ES-I3 (cell line): ENCODE data around the gene GPR176.
A peak's percentile ranks its signal among the peaks of the same experiment; 100 is the strongest.

Source experiments
- H3K36me3 ChIP-seq: 2 replicates; pipeline ENCODE4 v1.6.1; 2013; ENCODE audit warnings: mild to moderate bottlenecking, low read length, control low read depth, moderate library complexity; ENCODE audit not compliant: insufficient read depth
- H3K4me1 ChIP-seq: 2 replicates; pipeline ENCODE4 v1.6.1; 2013; ENCODE audit warnings: mild to moderate bottlenecking, control low read depth, low read length; ENCODE audit not compliant: insufficient read depth
- H3K9ac ChIP-seq: 2 replicates; pipeline ENCODE4 v1.6.1; 2013; ENCODE audit warnings: low read depth, mild to moderate bottlenecking, low read length, moderate library complexity
- H3K9me3 ChIP-seq: 2 replicates; pipeline ENCODE4 v1.6.1; 2013; ENCODE audit warnings: mild to moderate bottlenecking, low read length, moderate library complexity; ENCODE audit not compliant: control insufficient read depth, insufficient read depth

The GPR176 gene

GRCh38 chr15:39781147-39781966 lies 138.7 kb downstream of the GPR176 start:
- Histone ChIP-seq H3K36me3 (no peaks in the 10 kb centered on the region), H3K9ac (0 out of 2 replicates have a peak overlapping the region, but pooled peaks have one; percentile 51), H3K9me3 (no peaks in the 10 kb centered on the region), H3K4me1 (peaks cover 27% of the 10 kb centered on the region)

- Histone ChIP-seq H3K9me3 (no peaks in the 10 kb centered on the region), H3K9ac (no peak overlapping the region), H3K4me1 (peaks cover 12% of the 10 kb centered on the region), H3K36me3 (no peaks in the 10 kb centered on the region)
These were observed 142.0 kb downstream of the GPR176 start for GRCh38 chr15:39778021-39778420.

GRCh38 chr15:39777496-39777895 lies 142.6 kb downstream of the GPR176 start:
- H3K4me1 ChIP-seq: peaks cover 12% of the 10 kb centered on the region
- no peak overlapping the region for H3K9ac ChIP-seq
- H3K36me3 ChIP-seq: no peaks in the 10 kb centered on the region
- H3K9me3 ChIP-seq: no peaks in the 10 kb centered on the region

GRCh38 chr15:39776068-39776467 lies 144.0 kb downstream of the GPR176 start:
- H3K4me1 ChIP-seq: peaks cover 12% of the 10 kb centered on the region
- H3K9ac ChIP-seq: no peak overlapping the region
- no peaks in the 10 kb centered on the region for H3K9me3 ChIP-seq
- no peaks in the 10 kb centered on the region for H3K36me3 ChIP-seq

GRCh38 chr15:39774688-39775267 lies 145.3 kb downstream of the GPR176 start:
- Histone ChIP-seq H3K4me1 (peaks cover 12% of the 10 kb centered on the region), H3K36me3 (no peaks in the 10 kb centered on the region), H3K9ac (no peak overlapping the region), H3K9me3 (no peaks in the 10 kb centered on the region)

DNA sequence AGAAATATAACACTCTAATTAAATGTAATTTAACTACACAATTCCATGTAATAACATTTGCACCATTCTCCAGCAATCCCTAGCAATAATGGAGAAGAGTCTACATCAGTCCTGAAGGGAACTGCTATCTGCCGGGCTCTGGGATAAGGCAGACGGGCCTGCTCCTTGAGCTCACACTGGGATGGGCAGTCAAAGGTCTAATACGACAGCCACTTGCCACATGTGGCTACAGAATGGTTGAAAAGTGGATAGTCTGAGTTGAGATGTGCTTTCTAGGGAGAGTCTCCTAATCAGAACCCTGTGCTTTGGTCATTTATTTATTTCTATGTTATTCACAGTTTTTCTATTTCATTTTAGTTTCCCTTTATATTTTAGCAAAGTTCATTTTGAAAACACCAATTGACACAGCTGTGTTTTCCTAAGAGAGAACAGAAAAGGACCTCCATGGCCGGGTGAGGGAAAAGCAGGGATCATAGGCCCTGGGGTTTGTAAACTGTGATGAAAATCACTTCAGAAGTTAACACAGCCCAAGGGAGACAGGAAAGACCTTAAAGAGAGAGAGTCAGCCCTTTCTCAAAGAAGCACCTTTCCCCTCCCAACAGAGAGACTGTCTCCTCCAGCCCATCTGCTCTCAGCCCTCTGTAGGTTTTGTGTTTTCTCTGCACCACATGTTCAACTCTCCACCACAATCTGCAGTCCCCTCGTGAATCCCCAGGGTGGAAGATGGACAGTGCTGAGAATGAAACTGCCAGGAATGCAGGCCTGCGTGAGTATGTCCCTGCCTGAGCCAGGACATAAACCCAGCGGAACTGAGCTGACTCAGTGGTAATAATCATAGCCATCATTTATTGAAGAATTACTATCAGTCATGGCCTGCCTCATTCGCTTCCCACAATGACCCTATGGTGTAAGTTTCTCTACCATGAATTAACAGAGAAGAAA lies 149.0 kb downstream of the GPR176 start:
- Histone ChIP-seq H3K36me3 (no peaks in the 10 kb centered on the region), H3K9me3 (no peaks in the 10 kb centered on the region), H3K9ac (no peak overlapping the region), H3K4me1 (no peaks in the 10 kb centered on the region)

GRCh38 chr15:39767921-39768320 lies 152.1 kb downstream of the GPR176 start:
- H3K36me3 ChIP-seq: no peaks in the 10 kb centered on the region

DNA sequence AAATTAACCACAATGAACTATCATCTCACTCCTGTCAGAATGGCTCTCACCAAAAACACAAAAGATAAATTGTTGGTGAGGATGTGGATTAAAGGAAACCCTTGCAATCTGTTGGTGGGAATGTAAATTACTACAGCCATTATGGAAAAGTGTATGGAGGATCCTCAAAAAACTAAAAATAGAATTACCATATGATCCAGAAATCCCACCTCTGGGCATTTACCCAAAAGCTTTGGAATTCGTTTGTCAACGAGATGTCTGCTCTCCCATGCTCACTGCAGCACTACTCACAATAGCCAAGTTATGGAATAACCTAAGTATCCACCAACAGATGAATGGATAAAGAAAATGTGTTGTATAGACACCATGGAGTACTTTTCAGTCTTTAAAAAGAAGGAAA lies 159.1 kb downstream of the GPR176 start:
- Histone ChIP-seq H3K4me1 (no peaks in the 10 kb centered on the region), H3K9me3 (peaks cover 3% of the 10 kb centered on the region; the same call in 1 of the 2 replicates), H3K9ac (no peak overlapping the region), H3K36me3 (no peaks in the 10 kb centered on the region)

More at GRCh38 chr15:39767921-39768320, 152.1 kb downstream of the GPR176 start:
- H3K9ac ChIP-seq: no peak overlapping the region
- H3K9me3 ChIP-seq: no peaks in the 10 kb centered on the region
- no peaks in the 10 kb centered on the region for H3K4me1 ChIP-seq

DNA sequence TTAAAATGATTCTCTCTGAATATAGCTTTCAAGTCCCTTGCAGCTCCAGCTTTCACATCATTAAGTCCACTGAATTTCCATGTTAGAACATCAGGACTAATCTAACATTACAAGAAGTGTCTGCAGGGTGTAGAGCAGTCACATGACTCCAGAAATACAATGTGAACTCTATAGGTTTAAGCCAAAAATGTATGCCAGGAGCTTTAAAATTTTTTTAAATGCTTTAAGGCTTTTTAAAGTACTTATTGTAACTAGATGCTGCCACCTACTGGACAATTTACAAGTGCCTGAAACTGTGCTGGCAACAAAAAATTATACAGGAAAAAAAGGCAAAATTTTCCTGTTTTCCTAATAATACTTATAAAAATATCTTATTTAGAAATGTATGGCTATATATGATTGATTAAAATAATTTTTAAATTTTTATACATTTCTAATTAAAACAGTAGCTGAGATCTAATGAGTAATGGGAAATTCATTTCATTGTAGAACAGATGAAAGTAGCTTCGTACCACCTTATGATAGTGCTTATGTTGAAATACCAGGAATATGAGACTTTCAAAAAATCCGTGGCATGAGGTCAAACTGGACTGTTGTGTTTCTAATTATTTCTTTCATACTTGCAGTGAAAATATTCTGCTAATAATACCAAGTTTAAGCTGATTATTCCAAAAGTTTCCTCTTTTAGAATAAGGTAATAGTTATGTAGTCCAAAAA lies 163.1 kb downstream of the GPR176 start:
- Histone ChIP-seq H3K9me3 (no peaks in the 10 kb centered on the region), H3K4me1 (no peaks in the 10 kb centered on the region), H3K36me3 (no peaks in the 10 kb centered on the region), H3K9ac (no peak overlapping the region)

DNA sequence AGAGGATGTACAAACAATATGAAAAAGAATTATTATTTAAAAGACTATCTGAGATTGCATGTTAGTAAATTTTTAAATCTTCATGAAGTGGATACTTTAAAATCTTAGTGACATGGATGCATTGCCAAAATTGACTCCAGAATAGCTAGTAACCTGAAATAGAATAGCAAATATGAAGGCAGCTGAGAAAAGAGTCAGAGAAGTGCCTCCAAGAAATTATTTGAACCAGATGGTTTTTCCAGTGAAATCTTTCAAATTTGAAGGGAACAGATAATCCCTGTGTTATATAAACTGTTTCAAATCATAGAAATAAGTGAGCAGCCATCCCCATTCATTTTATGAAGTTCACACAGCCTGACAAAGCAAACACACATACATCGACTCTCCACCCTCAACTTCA lies 167.1 kb downstream of the GPR176 start:
- H3K36me3 ChIP-seq: no peaks in the 10 kb centered on the region
- no peaks in the 10 kb centered on the region for H3K9me3 ChIP-seq
- no peaks in the 10 kb centered on the region for H3K4me1 ChIP-seq
- H3K9ac ChIP-seq: no peak overlapping the region

DNA sequence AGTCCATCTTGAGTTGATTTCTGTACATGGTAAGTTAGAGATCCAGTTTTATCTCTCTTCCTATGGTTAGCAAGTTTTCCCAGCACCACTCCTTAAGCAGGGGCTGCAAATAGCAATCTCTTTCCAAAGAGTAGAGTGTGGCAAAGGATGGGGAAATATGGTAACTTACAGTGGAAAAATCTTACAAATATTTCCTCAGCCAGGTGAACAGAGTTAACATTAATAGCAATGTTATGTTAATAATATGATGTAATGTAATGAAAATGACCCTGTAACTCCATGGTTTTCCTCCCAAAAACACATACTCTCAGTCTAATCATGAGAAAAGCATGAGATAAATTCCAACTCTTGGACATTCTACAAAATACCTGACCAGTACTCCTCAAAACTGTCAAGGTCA lies 167.8 kb downstream of the GPR176 start:
- Histone ChIP-seq H3K9me3 (no peaks in the 10 kb centered on the region), H3K36me3 (no peaks in the 10 kb centered on the region), H3K9ac (no peak overlapping the region), H3K4me1 (no peaks in the 10 kb centered on the region)
